NT2/D1 (cell line): ENCODE results near the gene HP1BP3.

Experiments
- SUZ12 ChIP-seq: IDR thresholded peaks from 2 replicates; pipeline ENCODE4 v1.6.1; 2011; ENCODE audit not compliant: insufficient read length, insufficient read depth; ENCODE audit errors: extremely low read depth
- YY1 ChIP-seq: IDR thresholded peaks from 2 replicates; pipeline ENCODE4 v1.6.1; 2011; ENCODE audit not compliant: insufficient read length, insufficient read depth
- ZNF274 ChIP-seq: IDR thresholded peaks from 2 replicates; pipeline ENCODE4 v1.6.1; 2011; ENCODE audit warnings: mild to moderate bottlenecking, low read depth, low read length

DNA sequence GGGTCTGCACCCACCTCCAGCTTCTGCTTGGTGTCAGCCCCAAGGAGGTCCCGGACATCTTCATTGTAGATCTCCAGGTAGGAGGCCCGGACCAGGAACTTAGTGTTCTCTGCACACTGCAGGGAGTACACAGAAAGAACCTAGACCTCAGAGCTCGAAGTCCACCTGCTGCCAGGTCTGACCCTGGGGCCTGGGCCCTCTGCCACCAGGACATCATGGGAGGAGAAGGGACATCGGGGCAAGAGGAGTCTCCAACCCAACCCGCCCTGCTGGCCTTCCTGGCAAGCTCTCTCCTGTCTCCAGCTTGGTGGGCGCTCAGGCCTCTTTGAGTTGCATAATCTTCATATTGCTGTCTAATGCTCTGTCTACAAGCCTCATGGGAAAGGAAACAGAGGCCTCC is 73.7 kb downstream of the HP1BP3 start:
- TF ChIP-seq YY1 (no peak), ZNF274 (no peak), SUZ12 (no peak)
